OCI-M2 (cell line): ENCODE results near the gene CYB561A3.

Source experiments
- DNase-seq: peaks from one replicate; lab custom pipeline; 2025; ENCODE audit not compliant: unreplicated experiment; lab: John Stamatoyannopoulos, UW

CYB561A3 gene

GRCh38 chr11:61369372-61370348 is 8.0 kb upstream of the CYB561A3 start:
- DNase-seq, result no peak

- DNase-seq, result no peak
These were observed 7.0 kb upstream of the CYB561A3 start for GRCh38 chr11:61368646-61369045.

- no peak for DNase-seq
These were observed 5.7 kb upstream of the CYB561A3 start for GRCh38 chr11:61367406-61367805.

GRCh38 chr11:61364012-61364675 is 2.5 kb upstream of the CYB561A3 start:
- no peak for DNase-seq

- DNase-seq, result no peak
These were observed 827 bp upstream of the CYB561A3 start for GRCh38 chr11:61362542-61362875.

GRCh38 chr11:61361237-61361740 is 393 bp downstream of the CYB561A3 start:
- no peak for DNase-seq

GRCh38 chr11:61359516-61359915 is 2.2 kb downstream of the CYB561A3 start:
- DNase-seq, result no peak

GRCh38 chr11:61358566-61358965 is 3.1 kb downstream of the CYB561A3 start:
- DNase-seq, result no peak

- no peak for DNase-seq
These were observed 3.8 kb downstream of the CYB561A3 start for GRCh38 chr11:61357894-61358239.

- no peak for DNase-seq
These were observed 4.3 kb downstream of the CYB561A3 start for GRCh38 chr11:61357233-61357893.

GRCh38 chr11:61356706-61357105 is 5.0 kb downstream of the CYB561A3 start:
- DNase-seq, result no peak

GRCh38 chr11:61354208-61354607 is 7.5 kb downstream of the CYB561A3 start:
- no peak for DNase-seq

- DNase-seq, result no peak
These were observed 8.3 kb downstream of the CYB561A3 start for GRCh38 chr11:61353131-61354067.

- DNase-seq, result no peak
These were observed 9.6 kb downstream of the CYB561A3 start for GRCh38 chr11:61352038-61352437.

- DNase-seq, result no peak
These were observed 10.9 kb downstream of the CYB561A3 start for GRCh38 chr11:61350803-61351202.

GRCh38 chr11:61350336-61350735 is 11.3 kb downstream of the CYB561A3 start:
- no peak for DNase-seq

GRCh38 chr11:61349916-61350315 is 11.8 kb downstream of the CYB561A3 start:
- no peak for DNase-seq

- DNase-seq, result no peak
These were observed 12.4 kb downstream of the CYB561A3 start for GRCh38 chr11:61349189-61349751.

- DNase-seq, result no peak
These were observed 13.7 kb downstream of the CYB561A3 start for GRCh38 chr11:61347916-61348461.
